GM12864 (cell line): ENCODE measurements around the gene KLHL25.

Experiments used
- DNase-seq: peaks from one replicate; pipeline ENCODE4 v3.0.0-alpha.2; 2011; ENCODE audit warnings: low read depth
- H3K4me3 ChIP-seq: 2 replicates; pipeline ENCODE4 v1.5.1; 2011; ENCODE audit warnings: mild to moderate bottlenecking, low read depth, low read length, control low read depth
- CTCF ChIP-seq: IDR thresholded peaks from 2 replicates; pipeline ENCODE4 v1.5.1; 2011; ENCODE audit warnings: low read depth, mild to moderate bottlenecking, moderate library complexity, low read length, control low read depth, inconsistent platforms; ENCODE audit errors: missing control alignments

KLHL25 gene

GRCh38 chr15:85756411-85757072 lies 38.2 kb downstream of the KLHL25 start:
- no peak overlapping the region for H3K4me3 ChIP-seq
- no peak for DNase-seq
- TF ChIP-seq CTCF: no peak

- DNase-seq: no peak
- H3K4me3 ChIP-seq: no peak overlapping the region
- no peak for TF ChIP-seq CTCF
These were observed 38.8 kb downstream of the KLHL25 start for GRCh38 chr15:85755942-85756341.

- TF ChIP-seq CTCF: no peak
- no peak for DNase-seq
- H3K4me3 ChIP-seq: no peak overlapping the region
These were observed 39.3 kb downstream of the KLHL25 start for GRCh38 chr15:85755471-85755870.

- DNase-seq: no peak
- no peak overlapping the region for H3K4me3 ChIP-seq
- TF ChIP-seq CTCF: no peak
These were observed 39.7 kb downstream of the KLHL25 start for GRCh38 chr15:85754989-85755388.

- no peak for TF ChIP-seq CTCF
- DNase-seq: no peak
- no peak overlapping the region for H3K4me3 ChIP-seq
These were observed 40.8 kb downstream of the KLHL25 start for GRCh38 chr15:85753791-85754452.

- no peak for TF ChIP-seq CTCF
- no peak overlapping the region for H3K4me3 ChIP-seq
- no peak for DNase-seq
These were observed 41.5 kb downstream of the KLHL25 start for GRCh38 chr15:85753261-85753660.

GRCh38 chr15:85752491-85752961 lies 42.2 kb downstream of the KLHL25 start:
- DNase-seq: no peak
- H3K4me3 ChIP-seq: no peak overlapping the region
- TF ChIP-seq CTCF: no peak
